ENCODE measurements around the gene SMOC2.

The SMOC2 gene

DNA sequence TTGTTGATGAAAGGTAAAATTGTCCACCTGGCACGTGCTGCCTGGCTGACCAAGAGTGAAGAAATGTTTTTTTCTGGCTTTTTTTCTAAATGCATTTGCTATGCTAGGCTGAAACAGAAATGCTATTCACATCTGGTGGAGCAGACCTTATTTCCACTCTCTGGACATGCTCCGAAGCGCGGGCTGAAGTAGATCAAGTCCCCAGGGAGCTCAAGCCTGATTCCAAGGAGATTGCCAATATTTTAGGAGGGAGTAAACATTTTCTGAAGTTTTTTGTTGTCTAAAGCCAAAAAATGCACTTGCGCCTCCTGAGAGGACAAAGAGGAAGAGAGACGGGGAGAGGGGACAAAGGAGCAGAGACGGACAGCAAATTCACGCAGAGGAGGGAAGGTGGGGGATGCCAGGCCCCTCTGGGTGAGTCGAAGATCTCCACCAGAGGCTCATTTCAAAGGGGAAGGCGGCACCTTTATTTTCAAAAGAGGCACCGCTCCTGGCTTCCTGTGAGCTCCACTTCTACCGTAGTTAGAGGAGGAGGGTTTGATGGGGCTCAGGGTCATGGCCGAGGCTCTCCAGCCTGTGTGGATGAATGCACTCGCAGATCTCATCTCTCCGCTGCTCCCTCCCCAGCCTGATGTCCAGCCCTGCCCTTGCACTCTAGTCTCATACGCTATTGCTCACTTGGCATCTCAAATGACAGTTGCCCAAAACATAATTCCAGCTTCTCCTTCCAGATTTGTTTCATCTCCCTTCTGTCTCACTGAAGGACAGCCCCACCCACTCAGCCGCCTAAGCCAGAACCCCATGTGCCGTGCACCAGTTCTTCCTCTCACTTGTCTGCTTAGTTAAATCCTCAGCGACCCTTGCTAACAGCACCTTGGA is 23.1 kb upstream of the SMOC2 start:
- Histone ChIP-seq H4K20me1 (ENCODE audit: insufficient read depth, low read length) (no peaks in the 10 kb centered on the region), H2AFZ (ENCODE audit: low read depth, low read length) (no peak overlapping the region), H3K79me2 (ENCODE audit: low read length) (no peaks in the 10 kb centered on the region), H3K9me3 (ENCODE audit: insufficient read depth, low read length) (no peaks in the 10 kb centered on the region), H3K9ac (ENCODE audit: low read length) (no peak overlapping the region), H3K4me1 (ENCODE audit: low read length) (no peaks in the 10 kb centered on the region), H3K27ac (ENCODE audit: low read length) (no peak overlapping the region), H3K4me3 (ENCODE audit: low read length) (no peak overlapping the region), H3K27me3 (ENCODE audit: low read depth, low read length) (no peaks in the 10 kb centered on the region), H3K4me2 (ENCODE audit: low read length) (no peak overlapping the region), H3K36me3 (replicated peaks; ENCODE audit: low read depth, low read length) (no peaks in the 10 kb centered on the region)
- TF ChIP-seq, protein P1, sequence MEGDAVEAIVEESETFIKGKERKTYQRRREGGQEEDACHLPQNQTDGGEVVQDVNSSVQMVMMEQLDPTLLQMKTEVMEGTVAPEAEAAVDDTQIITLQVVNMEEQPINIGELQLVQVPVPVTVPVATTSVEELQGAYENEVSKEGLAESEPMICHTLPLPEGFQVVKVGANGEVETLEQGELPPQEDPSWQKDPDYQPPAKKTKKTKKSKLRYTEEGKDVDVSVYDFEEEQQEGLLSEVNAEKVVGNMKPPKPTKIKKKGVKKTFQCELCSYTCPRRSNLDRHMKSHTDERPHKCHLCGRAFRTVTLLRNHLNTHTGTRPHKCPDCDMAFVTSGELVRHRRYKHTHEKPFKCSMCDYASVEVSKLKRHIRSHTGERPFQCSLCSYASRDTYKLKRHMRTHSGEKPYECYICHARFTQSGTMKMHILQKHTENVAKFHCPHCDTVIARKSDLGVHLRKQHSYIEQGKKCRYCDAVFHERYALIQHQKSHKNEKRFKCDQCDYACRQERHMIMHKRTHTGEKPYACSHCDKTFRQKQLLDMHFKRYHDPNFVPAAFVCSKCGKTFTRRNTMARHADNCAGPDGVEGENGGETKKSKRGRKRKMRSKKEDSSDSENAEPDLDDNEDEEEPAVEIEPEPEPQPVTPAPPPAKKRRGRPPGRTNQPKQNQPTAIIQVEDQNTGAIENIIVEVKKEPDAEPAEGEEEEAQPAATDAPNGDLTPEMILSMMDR (IDR thresholded peaks at IDR 0.05; ENCODE audit: low read depth, low read length): no peak
- no peak for TF ChIP-seq EZH2phosphoT487 (IDR thresholded peaks at IDR 0.05; ENCODE audit: low read depth)

DNA sequence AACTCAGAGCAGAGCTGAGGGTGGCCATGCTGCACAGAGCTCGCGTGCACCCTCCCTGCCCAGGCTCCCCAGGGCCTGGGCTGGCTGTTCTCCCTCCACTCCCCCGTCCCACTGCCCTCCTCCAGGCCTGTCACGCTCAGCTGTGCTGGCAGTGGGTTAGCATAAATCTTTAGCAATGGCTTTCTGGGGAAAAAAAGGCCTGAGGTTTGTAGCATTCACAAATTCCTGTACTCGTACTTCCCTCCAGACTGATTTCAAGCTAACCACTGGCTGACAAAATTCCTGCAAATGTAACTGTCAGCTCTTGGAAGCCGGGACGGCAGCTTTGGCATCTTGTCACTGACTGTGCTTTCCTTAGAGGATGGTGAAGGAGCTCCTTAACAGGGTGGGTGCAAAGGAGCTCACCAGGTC is 22.3 kb upstream of the SMOC2 start:
- H3K27me3 ChIP-seq (ENCODE audit: low read depth, low read length): no peaks in the 10 kb centered on the region
- TF ChIP-seq, protein P1 (IDR thresholded peaks at IDR 0.05; ENCODE audit: low read depth, low read length): no peak
- no peak for TF ChIP-seq EZH2phosphoT487 (IDR thresholded peaks at IDR 0.05; ENCODE audit: low read depth)

DNA sequence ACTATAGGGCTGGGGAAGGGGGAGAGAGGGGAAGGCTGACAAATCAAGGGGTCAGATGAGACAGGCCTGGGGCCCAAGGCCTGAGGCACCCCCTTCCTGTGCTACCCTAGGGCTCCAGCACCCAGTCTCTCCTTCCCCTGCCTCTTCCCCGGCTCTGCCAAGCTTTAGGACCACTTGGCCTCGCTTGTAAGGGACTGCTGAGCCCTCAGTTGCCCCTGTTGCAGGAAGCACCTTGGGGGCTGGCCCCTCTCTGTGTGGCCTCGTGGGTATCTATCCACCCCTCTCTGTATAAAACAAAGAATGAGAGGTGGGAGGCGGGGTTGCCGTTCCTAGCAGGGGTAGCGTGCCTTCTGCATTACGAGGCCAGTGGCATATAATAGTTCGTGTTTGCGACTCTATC is 21.4 kb upstream of the SMOC2 start:
- no peaks in the 10 kb centered on the region for H4K20me1 ChIP-seq (ENCODE audit: insufficient read depth, low read length)
- no peak overlapping the region for H3K4me3 ChIP-seq (ENCODE audit: low read length)

More for the DNA sequence above, 22.3 kb upstream of the SMOC2 start:
- H3K9ac ChIP-seq (ENCODE audit: low read length): no peak overlapping the region
- H3K27ac ChIP-seq (ENCODE audit: low read length): no peak overlapping the region
- H3K4me1 ChIP-seq (ENCODE audit: low read length): no peaks in the 10 kb centered on the region
- no peak overlapping the region for H3K4me2 ChIP-seq (ENCODE audit: low read length)
- no peaks in the 10 kb centered on the region for H3K36me3 ChIP-seq (replicated peaks; ENCODE audit: low read depth, low read length)
- no peaks in the 10 kb centered on the region for H4K20me1 ChIP-seq (ENCODE audit: insufficient read depth, low read length)
- no peak overlapping the region for H2AFZ ChIP-seq (ENCODE audit: low read depth, low read length)
- no peak overlapping the region for H3K4me3 ChIP-seq (ENCODE audit: low read length)
- H3K9me3 ChIP-seq (ENCODE audit: insufficient read depth, low read length): no peaks in the 10 kb centered on the region
- no peaks in the 10 kb centered on the region for H3K79me2 ChIP-seq (ENCODE audit: low read length)

DNA sequence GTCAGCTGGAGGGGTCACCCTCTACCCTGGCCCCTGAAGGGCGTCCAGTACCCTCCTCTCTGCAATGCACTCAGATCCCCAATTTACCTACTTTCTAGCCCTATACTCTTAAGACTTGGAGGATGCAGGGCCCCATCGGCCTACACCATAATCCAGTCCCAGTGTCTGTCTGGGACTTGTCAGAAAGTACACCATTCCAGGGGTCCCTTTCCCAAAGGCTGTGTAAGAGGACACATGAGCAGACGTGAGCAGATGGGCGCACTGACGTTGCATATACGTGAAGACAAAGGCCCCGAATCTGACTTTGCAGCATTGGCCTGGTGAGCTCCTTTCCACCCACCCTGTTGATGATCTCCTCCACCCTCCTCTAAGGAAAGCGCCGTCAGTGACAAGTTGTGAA is 20.9 kb upstream of the SMOC2 start:
- Histone ChIP-seq H3K79me2 (ENCODE audit: low read length) (no peaks in the 10 kb centered on the region), H2AFZ (ENCODE audit: low read depth, low read length) (no peak overlapping the region), H3K27me3 (ENCODE audit: low read depth, low read length) (no peaks in the 10 kb centered on the region), H3K4me1 (ENCODE audit: low read length) (no peaks in the 10 kb centered on the region), H3K4me3 (ENCODE audit: low read length) (no peak overlapping the region), H3K9ac (ENCODE audit: low read length) (no peak overlapping the region), H4K20me1 (ENCODE audit: insufficient read depth, low read length) (no peaks in the 10 kb centered on the region), H3K4me2 (ENCODE audit: low read length) (no peak overlapping the region), H3K27ac (ENCODE audit: low read length) (no peak overlapping the region), H3K9me3 (ENCODE audit: insufficient read depth, low read length) (no peaks in the 10 kb centered on the region), H3K36me3 (replicated peaks; ENCODE audit: low read depth, low read length) (no peaks in the 10 kb centered on the region)
- TF ChIP-seq, protein P1 (IDR thresholded peaks at IDR 0.05; ENCODE audit: low read depth, low read length): no peak
- no peak for TF ChIP-seq EZH2phosphoT487 (IDR thresholded peaks at IDR 0.05; ENCODE audit: low read depth)

More for the DNA sequence above, 21.4 kb upstream of the SMOC2 start:
- no peaks in the 10 kb centered on the region for H3K36me3 ChIP-seq (replicated peaks; ENCODE audit: low read depth, low read length)
- no peaks in the 10 kb centered on the region for H3K9me3 ChIP-seq (ENCODE audit: insufficient read depth, low read length)
- TF ChIP-seq EZH2phosphoT487 (IDR thresholded peaks at IDR 0.05; ENCODE audit: low read depth): no peak
- H3K9ac ChIP-seq (ENCODE audit: low read length): no peak overlapping the region
- no peak overlapping the region for H3K4me2 ChIP-seq (ENCODE audit: low read length)
- H2AFZ ChIP-seq (ENCODE audit: low read depth, low read length): no peak overlapping the region
- H3K79me2 ChIP-seq (ENCODE audit: low read length): no peaks in the 10 kb centered on the region
- no peaks in the 10 kb centered on the region for H3K4me1 ChIP-seq (ENCODE audit: low read length)
- no peak overlapping the region for H3K27ac ChIP-seq (ENCODE audit: low read length)
- no peaks in the 10 kb centered on the region for H3K27me3 ChIP-seq (ENCODE audit: low read depth, low read length)

Data from OCI-LY3 (cell line).